OCI-LY7 (cell line): ENCODE results near the gene GPR135. TPM values are rescaled to one million over a fixed set of nuclear protein-coding genes. Genes with fewer than 3 reads are reported as not detected.

ENCODE experiments used
- BruUV-seq: library from RNA; stranded (reverse); fragments of 400-500 nt; replicated peaks from 2 replicates; lab custom pipeline; 2021; lab: Mats Ljungman, UMichigan
- CTCF ChIA-PET: fragments of 300-600 bp; sonication (Branson Sonifier 250); formaldehyde crosslinking; loops from one replicate; lab custom pipeline; 2022; ENCODE audit warnings: antibody characterized with exemption; ENCODE audit not compliant: unreplicated experiment; lab: Charles Lee
- POLR2A ChIA-PET: fragments of 300-600 bp; sonication (Branson Sonifier 250); formaldehyde crosslinking; loops from one replicate; lab custom pipeline; 2022; ENCODE audit warnings: antibody characterized with exemption; lab: Charles Lee
- DNase-seq: peaks from one replicate; pipeline ENCODE4 v3.0.0-alpha.2; 2015; ENCODE audit warnings: low spot score
- H2AFZ ChIP-seq: fragments of 200-600 bp; sonication (generic), shearing (Covaris generic); 2 replicates; pipeline ENCODE4 v1.6.1; 2014; ENCODE audit warnings: mild to moderate bottlenecking, antibody characterized with exemption, low read length, moderate library complexity
- H3K27ac ChIP-seq: fragments of 200-600 bp; sonication (generic); 2 replicates; pipeline ENCODE4 v1.5.1; 2014; ENCODE audit warnings: mixed run types, low read depth, mild to moderate bottlenecking, moderate library complexity, low read length, inconsistent platforms; ENCODE audit not compliant: poor library complexity, severe bottlenecking
- H3K36me3 ChIP-seq: fragments of 200-600 bp; sonication (generic); 2 replicates; pipeline ENCODE4 v1.6.1; 2014; ENCODE audit warnings: mild to moderate bottlenecking, antibody characterized with exemption, low read length, moderate library complexity, mixed read lengths; ENCODE audit not compliant: insufficient read depth
- H3K4me1 ChIP-seq: fragments of 200-600 bp; sonication (generic); 2 replicates; pipeline ENCODE4 v1.5.1; 2014; ENCODE audit warnings: mild to moderate bottlenecking, low read length; ENCODE audit not compliant: insufficient read depth, poor library complexity, severe bottlenecking
- H3K4me2 ChIP-seq: fragments of 200-600 bp; sonication (generic); 2 replicates; pipeline ENCODE4 v1.6.1; 2014; ENCODE audit warnings: mild to moderate bottlenecking, low read length
- H3K4me3 ChIP-seq: fragments of 200-600 bp; sonication (generic); 2 replicates; pipeline ENCODE4 v1.5.1; 2014; ENCODE audit warnings: mild to moderate bottlenecking, low read depth, low read length; ENCODE audit not compliant: poor library complexity, severe bottlenecking
- H3K79me2 ChIP-seq: fragments of 200-600 bp; sonication (generic); 2 replicates; pipeline ENCODE4 v1.6.1; 2016; ENCODE audit warnings: low read depth, mild to moderate bottlenecking, low read length, moderate library complexity, mixed read lengths; ENCODE audit not compliant: insufficient read depth
- H3K9me2 ChIP-seq: fragments of 200-600 bp; sonication (generic); 2 replicates; pipeline ENCODE4 v1.6.1; 2016; ENCODE audit warnings: mild to moderate bottlenecking, low read length, mixed read lengths; ENCODE audit not compliant: insufficient read depth
- H3K9me3 ChIP-seq: fragments of 200-600 bp; sonication (generic); 2 replicates; pipeline ENCODE4 v1.6.1; 2014; ENCODE audit warnings: mild to moderate bottlenecking, mixed run types, low read length, mixed read lengths
- H4K20me1 ChIP-seq: fragments of 200-600 bp; sonication (generic); 2 replicates; pipeline ENCODE4 v1.6.1; 2014; ENCODE audit warnings: mild to moderate bottlenecking, antibody characterized with exemption, low read length, moderate library complexity, mixed read lengths; ENCODE audit not compliant: insufficient read depth
- EZH2phosphoT487 ChIP-seq: fragments of 200-600 bp; sonication (generic); IDR thresholded peaks from 2 replicates; pipeline ENCODE4 v1.6.1; 2018; ENCODE audit warnings: low read depth, borderline replicate concordance, mild to moderate bottlenecking, mixed run types, antibody characterized with exemption, low read length, moderate library complexity, mixed read lengths
- intact Hi-C: fragments of 100-400 bp; cut with micrococcal nuclease; formaldehyde crosslinking; loops from one replicate; pipeline ENCODE4 v1.10.0; 2022; ENCODE audit not compliant: unreplicated experiment
- total RNA-seq, 2 experiments: library from RNA; depleted of rRNA in 1 of 2; stranded (reverse); fragments of >200 nt in 1 of 2; shearing (Covaris generic) in 1 of 2; gene quantifications; 2 replicates each; pipeline ENCODE4 v1.2.3, GENCODE V29; 2014 to 2022
- TF ChIP-seq, protein P1 (sequence below): fragments of 200-600 bp; sonication (generic); conservative IDR thresholded peaks from 2 replicates; pipeline ENCODE4 v1.5.1; 2014; ENCODE audit warnings: mild to moderate bottlenecking, antibody characterized with exemption, low read length, moderate library complexity, mixed read lengths

The GPR135 gene
- total RNA-seq, 2 experiments from 2014 or later, result 6.5 to 10.9 TPM

DNA sequence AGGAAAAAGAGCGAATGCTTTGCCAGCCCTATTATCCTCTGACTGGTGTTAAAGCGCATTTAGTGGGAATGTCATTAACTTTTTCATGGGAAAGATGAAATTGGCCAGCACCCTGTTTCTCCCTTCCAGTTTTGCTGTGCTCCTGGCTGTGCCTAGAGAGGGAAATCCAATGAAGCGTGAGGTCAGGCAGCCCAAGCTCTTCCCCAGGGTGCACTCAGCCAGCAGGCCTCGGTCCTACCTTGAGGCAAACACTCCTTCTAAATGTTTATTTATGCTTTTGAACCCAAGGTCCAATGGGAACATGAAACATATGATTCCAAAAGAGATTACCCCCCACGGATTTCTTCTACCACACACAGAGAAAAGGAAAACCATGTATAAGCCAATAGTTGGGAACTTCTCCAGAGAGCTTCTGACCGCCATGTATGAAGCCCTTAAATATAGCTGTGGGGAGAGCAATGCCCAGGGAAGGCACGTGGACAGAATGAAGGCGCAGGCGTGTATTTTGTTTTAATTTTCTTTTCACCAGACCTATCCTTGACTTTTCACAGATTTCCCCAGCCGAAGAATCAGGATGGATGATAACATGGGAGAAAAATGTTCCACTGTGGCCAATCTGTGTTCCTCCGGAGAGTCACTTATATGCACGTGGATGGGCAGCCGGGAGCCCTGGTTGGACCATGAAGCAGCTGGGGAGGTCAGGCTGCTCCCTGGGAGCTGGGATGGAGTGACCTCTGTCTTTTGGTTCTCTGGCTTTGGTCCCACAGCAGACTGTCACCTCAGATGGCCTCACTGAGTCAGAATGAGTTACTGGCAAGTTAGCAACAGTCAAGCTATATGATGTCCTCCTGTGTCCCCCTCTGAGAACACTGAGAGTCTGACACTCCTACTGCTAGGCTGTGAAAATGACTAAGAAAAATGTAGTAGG is 37.3 kb downstream of the GPR135 start:
- intact Hi-C loops, result no loop called here
- Histone ChIP-seq H2AFZ (no peak overlapping the region), H3K4me2 (no peak overlapping the region), H3K79me2 (no peaks in the 10 kb centered on the region), H3K9me2 (no peaks in the 10 kb centered on the region), H4K20me1 (no peaks in the 10 kb centered on the region), H3K27ac (no peak overlapping the region), H3K9me3 (no peaks in the 10 kb centered on the region), H3K4me3 (no peak overlapping the region), H3K4me1 (peaks cover 11% of the 10 kb centered on the region), H3K36me3 (no peaks in the 10 kb centered on the region)
- POLR2A ChIA-PET, result no interaction called here
- BruUV-seq, result no TSS peak
- TF ChIP-seq, protein P1, sequence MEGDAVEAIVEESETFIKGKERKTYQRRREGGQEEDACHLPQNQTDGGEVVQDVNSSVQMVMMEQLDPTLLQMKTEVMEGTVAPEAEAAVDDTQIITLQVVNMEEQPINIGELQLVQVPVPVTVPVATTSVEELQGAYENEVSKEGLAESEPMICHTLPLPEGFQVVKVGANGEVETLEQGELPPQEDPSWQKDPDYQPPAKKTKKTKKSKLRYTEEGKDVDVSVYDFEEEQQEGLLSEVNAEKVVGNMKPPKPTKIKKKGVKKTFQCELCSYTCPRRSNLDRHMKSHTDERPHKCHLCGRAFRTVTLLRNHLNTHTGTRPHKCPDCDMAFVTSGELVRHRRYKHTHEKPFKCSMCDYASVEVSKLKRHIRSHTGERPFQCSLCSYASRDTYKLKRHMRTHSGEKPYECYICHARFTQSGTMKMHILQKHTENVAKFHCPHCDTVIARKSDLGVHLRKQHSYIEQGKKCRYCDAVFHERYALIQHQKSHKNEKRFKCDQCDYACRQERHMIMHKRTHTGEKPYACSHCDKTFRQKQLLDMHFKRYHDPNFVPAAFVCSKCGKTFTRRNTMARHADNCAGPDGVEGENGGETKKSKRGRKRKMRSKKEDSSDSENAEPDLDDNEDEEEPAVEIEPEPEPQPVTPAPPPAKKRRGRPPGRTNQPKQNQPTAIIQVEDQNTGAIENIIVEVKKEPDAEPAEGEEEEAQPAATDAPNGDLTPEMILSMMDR, result no peak
- TF ChIP-seq EZH2phosphoT487, result no peak
- CTCF ChIA-PET, result interaction anchor here (0.6 kb wide), 1 partner anchor 853 kb away, joined by 3 read pairs; no protein-coding TSS in a partner anchor
- no peak for DNase-seq

DNA sequence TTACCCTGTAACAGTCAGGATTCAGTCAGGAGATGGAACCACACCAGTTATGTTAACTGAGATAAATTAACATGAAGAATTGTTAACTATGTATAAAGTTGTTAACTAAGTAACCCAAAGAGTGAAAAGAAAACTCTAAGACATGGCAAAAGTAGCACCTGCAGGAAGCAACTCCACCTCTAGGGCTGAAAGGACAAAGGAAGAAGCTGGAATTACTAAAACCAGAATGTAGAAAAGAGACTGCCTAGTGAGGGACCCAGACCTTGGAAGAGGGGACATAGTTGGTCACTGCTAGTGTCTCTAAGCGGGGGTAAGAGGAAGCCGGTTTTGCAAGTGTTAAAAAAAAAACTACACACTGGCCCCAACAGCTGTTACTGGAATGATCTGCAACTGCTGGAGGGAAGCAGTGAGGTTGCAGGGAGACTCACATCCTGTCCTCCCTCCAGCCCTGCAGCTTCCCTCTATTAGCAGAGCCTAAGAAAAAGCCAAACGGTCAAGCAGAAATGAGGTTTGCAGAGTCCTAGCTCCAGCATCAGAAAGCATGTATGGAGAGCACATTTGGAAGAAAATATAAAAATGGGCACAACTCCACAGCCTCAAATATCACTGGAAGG is 39.8 kb downstream of the GPR135 start:
- CTCF ChIA-PET, result interaction anchor here (0.8 kb wide), 1 partner anchor 18 kb away, joined by 3 read pairs; no protein-coding TSS in a partner anchor
- no peak overlapping the region for H2AFZ ChIP-seq
- no TSS peak for BruUV-seq

More for the DNA sequence above, 39.8 kb downstream of the GPR135 start:
- H3K4me1 ChIP-seq, result peaks cover 26% of the 10 kb centered on the region
- no peak overlapping the region for H3K4me2 ChIP-seq
- no peaks in the 10 kb centered on the region for H3K36me3 ChIP-seq
- H3K9me2 ChIP-seq, result no peaks in the 10 kb centered on the region
- no peak overlapping the region for H3K4me3 ChIP-seq
- H3K79me2 ChIP-seq, result no peaks in the 10 kb centered on the region
- H3K9me3 ChIP-seq, result no peaks in the 10 kb centered on the region
- intact Hi-C loops, result no loop called here
- DNase-seq, result no peak
- no peak for TF ChIP-seq EZH2phosphoT487
- TF ChIP-seq, protein P1, result no peak
- no peaks in the 10 kb centered on the region for H4K20me1 ChIP-seq
- H3K27ac ChIP-seq, result no peak overlapping the region
- POLR2A ChIA-PET, result interaction anchor here (0.5 to 1.5 kb wide), 3 partner anchors 18 to 575 kb away, joined by 4 to 5 read pairs (median 4); no protein-coding TSS in a partner anchor
